Suppressor macrophage (primary cell): Measurements from ENCODE around the gene PGC.

Source experiments
- DNase-seq, 4 experiments: peaks; one replicate each; pipeline ENCODE4 v3.0.0-alpha.2; 2020 to 2022

Gene PGC

DNA sequence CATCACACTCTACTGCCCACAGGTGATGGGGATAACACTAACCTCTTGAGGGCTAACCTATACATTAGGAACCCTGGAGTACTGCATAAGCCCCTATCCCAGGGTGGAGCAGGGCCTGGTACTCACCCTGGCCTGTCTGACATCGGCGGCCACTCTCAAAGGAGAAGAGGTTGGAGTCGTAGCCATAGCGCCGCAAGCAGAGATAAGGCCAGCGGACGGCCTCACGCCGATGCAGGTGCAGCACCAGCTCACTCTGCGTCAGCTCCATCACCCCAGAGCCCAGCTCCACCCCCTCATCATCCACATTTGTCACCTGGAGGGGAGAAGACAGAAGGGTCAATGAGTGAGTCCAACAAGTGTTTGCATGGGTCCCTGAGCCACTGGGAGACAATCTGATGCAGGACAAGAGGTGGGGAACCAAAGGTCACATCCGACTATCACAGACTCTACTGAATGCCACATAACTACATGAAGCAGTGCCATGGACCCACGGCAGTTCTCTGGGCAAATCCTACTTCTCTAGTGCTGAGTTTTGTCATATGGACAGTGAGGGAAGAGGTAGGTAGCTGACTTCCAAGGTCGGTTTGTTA lies 28.2 kb upstream of the PGC start:
- no peak for DNase-seq

DNA sequence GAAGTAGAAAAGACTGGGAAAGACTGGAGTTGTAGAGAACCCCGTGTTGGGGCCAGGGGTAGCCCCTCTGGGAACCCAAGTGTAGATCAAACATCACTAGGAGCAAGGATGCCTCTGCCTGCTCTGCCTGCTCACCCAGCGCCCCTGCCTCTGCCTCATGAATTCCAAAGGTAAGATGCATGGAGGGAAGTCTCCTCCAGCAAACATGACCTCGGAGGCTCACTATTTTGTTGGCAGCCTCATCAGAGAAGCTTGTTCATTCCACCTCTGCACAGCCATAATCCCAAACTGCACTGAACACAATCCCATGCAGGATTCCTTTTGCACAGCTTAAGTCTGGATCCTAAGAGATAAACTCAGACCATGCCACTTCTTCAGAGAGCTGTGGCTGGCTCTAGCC lies 27.6 kb upstream of the PGC start:
- no peak for DNase-seq

DNA sequence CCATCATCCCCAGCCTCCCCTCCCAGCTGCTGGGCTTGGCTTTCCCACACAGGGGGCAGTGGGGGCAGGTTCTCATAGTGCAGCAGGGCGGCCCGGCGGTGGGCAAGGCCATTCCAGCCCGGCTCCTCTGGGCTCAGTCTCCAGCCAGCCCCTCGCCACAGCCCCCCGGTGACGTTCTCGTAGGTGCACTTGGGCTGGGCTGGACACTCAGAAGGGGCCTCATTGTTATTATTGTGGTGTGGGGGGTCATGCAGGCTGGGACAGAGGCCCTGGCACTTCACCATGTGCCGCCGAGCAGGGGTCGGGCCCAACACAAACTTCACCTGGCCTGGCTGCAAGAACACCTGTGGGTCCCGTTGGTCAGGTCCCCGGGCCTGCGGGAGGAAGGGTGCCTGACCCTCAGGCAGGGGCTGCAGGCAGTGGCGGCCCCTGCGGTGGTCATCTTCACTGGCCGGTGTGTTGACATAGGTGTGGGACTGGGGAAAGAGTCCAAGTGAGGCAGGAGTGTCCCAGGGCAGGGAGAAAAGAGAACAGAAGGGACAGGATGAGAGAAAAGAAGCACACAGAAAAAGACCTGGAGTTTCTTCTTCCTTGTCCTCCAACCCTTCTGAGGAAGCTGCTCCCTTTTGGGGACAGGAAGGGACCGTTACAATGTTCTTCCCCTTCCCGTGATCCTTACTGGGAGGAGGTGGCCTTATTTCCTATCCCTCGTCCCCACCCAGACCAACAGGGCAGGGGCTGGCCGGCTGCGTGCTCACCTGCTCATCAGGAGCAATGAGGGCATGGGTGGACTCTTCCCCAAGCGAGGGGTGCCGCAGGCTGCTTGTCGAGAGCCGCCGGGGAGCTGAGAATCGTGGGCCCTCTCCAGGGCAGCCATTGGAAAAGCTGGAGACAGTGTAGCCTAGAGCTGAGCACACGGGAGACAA lies 24.1 kb upstream of the PGC start:
- DNase-seq, result no peak

DNA sequence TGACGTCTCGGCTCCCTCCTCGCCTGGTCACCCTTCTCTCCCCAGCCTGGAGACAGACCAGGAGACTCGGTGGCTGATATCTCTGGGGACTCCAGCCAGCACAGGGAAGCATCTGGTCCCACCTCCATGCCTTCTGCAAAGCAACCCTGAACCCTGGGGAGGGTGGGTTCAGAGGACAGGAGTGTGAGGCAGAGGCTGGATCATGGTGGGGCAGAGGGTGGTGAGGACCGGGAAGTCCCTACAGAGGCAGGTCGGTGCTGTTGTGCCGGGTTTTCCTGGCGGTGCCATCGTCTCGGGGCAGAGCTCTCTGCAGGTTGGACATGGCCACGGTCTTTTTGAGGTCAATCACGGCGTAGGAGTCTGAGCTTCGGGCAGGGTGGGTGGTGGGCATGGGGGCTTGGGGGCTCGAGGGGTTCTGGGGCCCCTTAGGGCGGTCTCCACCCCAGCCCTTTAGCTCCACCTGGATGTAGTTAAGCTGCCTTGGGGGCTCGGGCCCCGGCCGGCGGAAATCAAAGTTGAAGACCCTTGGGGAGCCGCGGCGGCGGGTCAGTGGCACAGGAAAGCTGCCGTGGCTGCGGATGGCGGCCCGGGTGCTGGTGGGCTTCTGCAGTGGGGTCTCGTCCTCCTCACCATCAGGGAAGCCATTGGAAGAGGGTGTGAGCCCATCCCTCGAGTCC lies 23.3 kb upstream of the PGC start:
- DNase-seq, result no peak

DNA sequence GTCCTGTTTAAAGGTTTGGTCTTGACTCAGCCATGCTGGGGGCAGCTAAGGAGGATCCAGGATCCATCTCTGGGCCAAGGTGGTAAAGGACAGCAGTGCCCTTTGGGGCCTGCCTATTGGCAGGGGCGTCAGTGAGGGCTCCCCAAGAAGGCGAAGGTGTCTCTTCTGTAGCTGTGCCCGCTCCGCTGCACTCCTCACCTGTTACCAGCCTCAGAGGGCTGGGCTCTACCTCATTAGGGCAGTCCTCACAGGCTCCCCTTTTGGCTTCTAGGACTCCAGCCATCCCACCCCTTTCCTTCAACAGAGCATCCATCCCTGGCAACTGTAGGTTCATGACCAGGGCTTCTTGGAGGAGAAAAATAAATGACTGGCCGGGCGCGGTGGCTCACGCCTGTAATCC lies 22.2 kb upstream of the PGC start:
- DNase-seq, result no peak

DNA sequence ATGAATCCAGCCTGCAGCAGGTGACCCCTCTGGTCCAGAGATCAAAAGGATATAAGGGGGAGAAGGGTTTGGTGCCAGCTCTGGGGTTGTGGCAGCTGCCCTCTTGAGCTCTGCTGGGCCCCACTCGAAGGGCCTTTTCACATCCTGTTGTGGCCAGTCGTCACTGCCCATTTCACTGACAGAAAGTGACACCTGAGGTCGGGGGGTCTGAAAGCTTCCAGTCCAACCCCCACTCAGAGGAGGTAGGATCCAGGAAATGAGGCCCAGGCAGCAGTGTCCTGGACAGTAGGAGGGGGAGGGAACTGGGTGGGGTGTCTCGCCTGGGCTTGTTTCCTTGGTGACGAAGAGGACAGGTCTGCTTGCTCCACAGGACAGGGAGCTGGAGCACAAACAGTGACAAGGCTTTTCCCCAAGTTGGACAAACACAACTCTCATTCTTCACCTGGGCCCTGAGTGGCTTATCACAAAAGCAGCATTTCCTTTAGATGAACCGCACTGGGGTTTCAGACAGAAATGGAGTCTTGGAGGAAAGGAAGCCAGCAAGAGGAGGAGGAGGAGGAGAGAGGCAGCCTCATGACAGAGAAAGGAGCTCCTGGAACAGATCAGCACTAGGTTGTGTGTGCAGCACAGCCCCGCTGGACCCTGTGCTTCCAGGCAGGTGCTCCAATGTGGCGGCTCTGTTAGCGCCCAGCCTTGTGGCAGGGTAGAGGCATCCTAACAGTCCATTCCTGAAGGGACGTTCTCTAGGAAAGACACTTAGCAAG lies 21.5 kb upstream of the PGC start:
- no peak for DNase-seq

DNA sequence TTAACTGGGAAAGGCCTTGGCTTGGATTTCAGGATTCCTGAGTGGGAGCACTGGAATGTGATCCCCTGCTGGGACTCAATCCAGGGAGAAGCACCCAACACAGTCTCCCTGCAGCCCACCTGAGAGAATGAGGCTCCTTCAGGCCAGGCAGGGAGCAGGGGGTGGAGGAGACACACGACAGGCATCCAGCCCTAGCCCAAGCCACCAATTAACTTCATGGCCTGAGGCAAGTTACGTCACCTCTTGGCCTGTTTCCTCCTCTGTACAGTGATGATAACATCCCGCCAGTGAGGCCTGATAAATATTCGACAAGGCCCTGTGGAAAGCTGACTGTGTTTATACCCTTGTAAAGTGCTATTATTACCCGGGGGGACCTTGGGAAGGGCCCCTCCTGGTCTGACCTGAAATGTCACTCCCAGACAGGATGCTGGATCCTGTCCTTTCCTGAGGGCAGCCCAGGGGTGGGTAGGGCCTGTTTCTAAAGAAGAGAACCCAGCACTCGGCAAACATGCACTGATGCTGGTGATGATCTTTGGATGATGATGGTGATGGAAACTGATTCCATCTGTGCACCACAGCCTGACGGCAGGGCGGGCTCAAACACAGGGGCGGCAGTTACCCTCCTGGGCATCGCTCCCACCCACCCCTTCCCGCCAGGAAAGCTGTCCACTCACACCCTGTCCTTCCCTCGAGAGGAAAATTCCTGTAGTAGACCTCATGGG lies 20.1 kb upstream of the PGC start:
- DNase-seq, result peak; percentile 19 to 49 (median 42)

DNA sequence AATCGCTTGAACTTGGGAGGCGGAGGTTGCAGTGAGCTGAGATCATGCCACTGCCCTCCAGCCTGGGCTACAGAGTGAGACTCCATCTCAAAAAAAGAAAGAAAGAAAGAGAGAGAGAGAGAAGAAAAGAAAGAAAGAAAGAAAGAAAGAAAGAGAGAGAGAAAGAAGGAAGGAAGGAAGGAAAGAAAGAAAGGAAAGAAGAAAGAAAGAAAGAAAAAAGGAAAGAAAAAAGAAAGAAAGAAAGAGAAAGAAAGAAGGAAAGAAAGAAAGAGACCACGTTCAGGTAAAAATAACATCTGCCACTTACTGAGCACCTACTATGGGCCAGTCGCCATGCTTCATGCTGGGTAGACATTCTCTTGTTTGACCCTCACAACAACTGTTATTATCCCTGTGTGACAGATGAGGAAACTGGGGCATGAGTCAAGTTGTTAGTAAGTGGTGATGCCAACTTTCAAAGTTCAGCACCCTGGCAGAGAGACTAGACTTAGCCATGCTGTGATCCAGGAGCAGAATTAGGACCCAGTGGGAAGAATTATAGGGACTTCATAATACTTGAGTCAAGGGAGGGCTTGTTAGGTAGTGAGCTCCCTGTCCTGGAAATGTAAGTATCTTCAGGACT lies 19.0 kb upstream of the PGC start:
- peak in 1 of 4 experiments; percentile 31 for DNase-seq

DNA sequence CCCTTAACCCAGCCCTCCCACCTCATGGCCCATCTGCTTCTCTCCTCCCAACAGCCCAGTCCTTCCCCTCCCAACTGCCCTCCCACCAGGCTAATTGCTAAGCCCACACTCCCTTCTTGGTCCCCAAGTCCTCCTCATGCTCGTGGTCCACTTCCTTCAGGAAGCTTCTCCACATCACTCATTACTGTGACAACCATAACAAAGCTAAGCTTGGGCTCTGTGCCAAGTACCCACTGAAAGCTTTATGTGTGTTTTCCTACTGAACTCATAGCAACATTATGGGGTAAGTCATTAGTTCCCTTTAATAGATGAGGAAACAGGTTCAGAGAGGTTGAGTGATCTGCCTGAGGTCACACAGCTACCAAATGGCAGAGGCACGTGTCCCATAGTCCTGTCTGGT lies 16.3 kb upstream of the PGC start:
- peak; percentile 38 to 78 (median 42) for DNase-seq

DNA sequence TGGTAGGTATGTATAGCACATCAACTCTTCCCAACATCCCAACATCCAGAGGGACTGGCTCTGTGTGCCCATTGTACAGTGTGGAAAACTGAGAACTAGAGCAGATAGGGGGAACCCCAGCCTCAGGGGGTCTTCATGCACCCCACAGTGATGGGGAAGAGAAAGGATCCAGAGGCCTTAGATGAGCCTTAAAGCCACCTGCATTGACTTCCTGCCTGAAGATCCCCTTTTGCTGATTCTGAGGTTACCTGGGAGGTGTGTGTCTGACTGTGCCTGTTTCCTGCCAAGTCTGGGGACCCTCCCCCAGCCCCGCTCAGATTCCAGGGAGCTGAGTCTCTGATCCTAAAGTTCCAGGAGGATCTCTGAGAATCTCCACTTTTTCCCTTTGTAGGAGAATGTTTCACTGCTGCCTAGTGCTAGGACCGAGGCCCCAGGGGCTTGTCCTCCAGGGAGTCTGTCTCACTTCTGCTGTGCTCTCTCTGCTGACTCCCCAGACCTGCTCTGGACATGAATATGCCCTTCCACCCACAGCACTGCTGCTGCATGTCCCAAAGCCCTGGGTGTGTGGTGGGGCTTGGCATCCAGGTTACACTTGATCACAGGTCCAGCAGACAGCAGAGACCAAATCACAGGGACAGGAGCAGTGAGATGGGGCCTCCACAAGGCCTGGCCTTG lies 12.8 kb upstream of the PGC start:
- DNase-seq, result no peak

DNA sequence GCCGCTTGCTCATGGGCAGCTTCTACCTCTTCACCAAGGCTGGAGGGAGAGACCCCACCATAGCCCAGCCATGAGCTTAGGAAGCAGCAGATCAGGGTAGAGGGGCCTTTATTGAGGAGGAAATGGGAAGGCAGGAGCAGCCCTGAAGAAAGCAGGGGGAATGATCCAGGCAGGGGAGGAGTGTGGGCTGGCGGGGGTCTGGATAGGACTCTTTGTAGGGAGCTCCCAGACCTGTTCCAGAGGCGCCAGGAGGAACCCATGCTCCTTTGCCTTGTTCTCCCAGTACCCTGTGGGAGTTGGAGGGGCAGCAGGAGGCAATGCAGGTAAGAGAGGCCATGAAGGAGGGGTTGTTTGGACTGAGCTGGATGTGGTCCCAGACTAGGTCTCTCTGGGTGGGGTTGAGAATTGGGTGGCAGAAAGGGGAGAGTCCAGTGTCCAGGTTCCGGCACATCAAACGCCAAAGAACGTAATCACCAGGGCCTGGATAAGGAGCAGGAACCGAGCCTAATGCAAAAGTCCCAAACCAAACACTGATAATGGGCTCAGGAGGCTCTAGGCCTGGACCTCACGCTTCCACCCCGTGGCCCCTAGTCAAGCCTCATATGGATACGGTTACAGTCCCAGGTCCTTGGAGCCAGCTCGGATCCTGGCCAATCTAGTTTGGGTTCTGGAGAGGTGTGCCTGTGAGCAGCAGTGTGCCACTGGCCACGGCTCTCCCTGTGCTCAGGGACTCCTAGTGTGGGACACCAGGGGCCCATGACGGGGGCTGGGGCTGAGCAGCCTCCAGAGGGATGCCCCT lies 12.1 kb upstream of the PGC start:
- DNase-seq, result no peak

DNA sequence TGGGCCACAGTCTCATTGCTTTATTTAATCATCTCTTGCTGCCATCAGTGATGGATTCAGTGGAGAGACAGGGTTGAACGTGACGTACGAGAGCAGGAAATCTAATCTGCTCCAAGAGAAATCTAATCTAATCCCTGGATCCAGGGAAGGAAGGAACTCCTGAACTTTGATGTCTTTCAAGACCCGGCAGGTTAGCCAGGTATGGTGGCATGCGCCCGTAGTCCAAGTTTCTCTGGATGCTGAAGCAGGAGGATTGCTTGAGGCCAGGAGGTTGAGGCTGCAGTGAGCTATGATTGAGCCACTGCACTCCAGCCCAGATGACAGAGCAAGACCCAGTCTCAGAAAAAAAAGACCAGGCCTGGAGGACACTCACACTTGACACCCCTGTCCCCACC lies 11.4 kb upstream of the PGC start:
- DNase-seq, result no peak

DNA sequence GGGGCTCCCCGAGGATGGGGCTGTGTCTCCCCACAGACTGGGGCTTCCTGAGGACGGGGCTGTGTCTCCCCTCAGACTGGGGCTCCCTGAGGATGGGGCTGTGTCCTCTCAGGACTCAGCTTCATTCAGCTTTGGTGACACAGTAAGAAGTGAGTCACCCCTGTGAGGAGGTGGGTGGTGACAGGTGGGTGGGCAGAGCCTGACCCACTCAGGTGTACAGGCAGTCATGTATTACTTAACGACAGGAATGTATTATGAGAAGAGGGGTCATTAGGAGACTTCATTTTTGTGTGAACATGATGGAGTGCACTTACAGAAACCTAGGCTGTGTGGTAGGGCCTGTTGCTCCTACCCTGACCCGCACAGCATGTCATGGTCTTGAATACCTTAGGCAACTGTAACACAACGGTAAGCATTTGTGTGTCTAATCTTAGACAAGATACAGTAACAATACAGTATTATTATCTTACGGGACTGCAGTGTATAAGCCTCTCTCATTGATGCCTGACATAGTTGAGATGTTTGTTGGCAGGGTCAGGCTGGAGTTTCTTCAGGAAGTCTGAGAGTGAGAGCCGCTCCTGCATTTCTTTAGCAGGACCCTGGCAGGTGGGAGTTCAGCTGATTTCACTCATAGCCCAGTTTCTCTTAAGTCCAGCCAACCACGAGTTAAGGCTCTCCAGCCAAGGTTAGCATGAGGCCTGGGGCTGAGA lies 10.9 kb upstream of the PGC start:
- DNase-seq, result no peak

DNA sequence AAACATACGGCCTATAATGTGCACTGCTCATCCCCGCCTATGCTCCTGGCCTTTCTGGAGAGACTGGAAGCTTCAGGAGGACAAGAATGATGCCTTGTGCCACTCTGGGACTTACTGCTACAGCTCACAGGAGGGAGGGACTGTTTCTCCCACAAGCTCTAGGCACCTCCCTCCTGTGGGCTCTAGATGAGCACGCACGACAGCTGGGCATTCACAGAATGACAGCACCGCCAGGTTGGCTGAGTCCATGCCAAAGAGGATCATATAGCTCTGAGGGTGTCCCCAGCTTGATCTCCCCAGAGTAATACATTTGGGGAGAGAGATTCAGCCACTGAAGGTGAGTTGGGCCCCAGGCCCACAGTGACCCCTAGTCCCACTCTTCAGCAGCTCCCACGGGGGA lies 10.1 kb upstream of the PGC start:
- DNase-seq, result no peak

DNA sequence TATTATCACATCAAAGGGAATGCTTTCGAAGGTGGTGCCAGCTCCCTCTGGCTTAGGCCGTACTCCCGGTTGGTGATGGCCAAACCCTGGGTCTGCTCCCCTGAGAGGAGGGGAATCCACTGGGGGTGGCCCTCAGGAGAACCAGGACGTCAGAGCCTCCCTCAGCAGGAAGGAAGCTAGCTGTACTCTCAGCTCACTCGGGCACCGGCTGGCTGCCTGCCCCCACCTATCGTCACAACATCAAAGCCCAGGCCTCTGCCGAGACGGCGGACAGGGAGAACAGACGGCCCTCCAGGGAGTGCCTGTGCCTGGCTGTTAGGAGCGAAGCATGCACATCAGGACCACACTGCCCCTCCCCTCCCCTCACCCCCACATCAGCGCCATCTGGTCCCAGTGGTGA lies 9.2 kb upstream of the PGC start:
- no peak for DNase-seq

DNA sequence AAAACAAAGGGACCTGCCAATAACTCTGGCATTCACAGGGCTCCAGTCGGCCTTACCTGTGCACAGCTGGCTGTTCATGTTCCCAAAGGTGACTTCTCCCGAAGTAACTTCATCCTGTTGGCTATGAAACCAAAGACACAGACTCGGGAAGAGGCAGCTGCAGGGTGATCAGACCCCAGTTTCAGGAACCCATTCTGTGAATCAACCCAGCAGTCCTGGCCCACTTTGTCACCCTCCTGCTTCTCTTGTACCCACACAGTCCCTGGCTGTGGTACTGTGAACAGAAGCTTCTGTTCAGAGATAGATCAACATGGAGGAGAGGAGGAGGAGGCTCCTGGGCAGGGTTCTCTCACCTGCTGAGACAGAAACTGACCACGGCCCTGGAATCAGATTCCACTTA lies 8.7 kb upstream of the PGC start:
- no peak for DNase-seq

DNA sequence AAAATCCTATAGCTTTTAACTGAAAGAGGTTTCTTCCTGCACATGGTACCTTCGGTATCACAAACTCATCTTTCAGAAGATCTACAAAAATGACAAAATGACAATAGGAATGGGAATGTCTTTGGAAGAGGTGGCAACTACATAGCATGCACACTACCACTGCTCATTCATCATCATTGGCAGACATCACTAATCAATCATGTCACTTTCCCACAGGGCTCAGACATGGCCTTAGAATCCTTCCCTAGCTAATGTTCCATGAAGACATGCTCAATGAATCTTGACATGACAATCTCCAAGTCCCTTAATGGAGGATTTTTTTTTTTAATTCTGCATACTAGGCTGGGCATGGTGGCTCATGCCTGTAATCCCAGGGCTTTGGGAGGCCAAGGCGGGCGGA lies 3.2 kb upstream of the PGC start:
- no peak for DNase-seq

DNA sequence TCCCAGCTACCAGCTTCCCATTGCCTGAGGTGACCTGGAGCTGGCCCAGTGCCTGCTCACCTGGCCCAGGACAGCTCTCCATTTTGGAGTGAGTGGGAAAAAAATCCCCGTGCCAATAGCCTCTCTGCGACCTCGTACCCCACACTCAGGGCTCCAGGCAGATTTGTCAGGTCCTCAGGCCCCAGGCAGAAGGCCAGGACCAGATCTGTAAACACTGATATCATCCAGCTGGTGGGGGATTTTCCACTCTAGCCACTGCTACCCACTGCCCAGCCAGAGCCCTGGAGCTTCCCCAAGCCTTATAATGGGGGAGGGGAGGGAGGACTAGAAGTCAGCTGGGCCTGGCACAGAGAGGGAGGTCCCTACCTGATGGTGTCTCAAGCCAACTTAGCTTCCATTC lies 1.3 kb upstream of the PGC start:
- no peak for DNase-seq

DNA sequence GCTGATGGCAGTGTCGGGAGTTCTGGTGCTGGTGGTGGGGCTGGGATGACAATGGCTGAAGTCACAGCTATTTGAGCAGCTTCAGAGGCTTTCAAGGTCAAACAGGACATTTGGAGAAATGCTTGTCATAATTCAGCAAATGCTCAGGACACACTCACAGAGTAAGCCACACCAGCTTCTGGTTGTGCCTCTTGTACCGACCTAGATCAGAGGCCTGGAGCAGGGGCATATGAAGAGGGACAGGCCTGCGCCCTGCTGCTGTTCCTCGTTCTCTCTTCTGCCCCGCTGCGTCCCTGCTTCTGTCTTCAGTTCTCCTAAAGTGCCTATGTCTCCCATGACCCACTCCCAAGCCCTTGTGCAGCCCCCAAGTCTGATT lies 893 bp upstream of the PGC start:
- DNase-seq, result no peak

DNA sequence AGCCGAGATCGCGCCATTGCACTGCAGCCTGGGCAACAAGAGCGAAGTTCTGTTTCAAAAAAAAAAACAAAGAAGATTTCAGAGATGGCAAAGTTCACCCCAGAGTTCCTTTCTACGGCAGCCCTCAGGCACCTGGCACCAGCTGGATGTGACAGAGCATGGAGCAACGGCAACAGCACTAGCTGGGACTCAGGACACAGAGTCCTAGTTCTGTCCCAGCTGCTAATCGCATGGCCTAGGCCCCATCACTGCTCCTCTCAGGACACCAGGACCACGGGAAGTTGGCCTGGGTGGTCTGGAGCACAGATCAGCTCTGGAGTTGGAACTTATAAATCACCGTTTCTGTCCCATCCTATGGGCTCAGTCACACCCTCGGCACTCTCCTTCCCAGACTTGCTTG lies 1.1 kb downstream of the PGC start:
- no peak for DNase-seq
